ENCODE measurements around the gene TPO.

- TF ChIP-seq POLR2A (IDR thresholded peaks at IDR 0.05) = no peak
- no peak for TF ChIP-seq CTCF (IDR thresholded peaks at IDR 0.05)
These were observed 173.9 kb downstream of the TPO start for GRCh38 chr2:1586923-1587840.

Measured in suprapubic skin (tissue), 3 donors.